Adipose tissue (tissue), 3 donors: ENCODE measurements around the gene MCC. TPM values are rescaled to one million over a fixed set of nuclear protein-coding genes. Genes with fewer than 3 reads are reported as not detected.

Source experiments
- H3K27ac ChIP-seq: one replicate; pipeline ENCODE4 v1.5.1; 2013; ENCODE audit warnings: low read depth, low read length
- WGBS, 3 donors: extraction: QIAGEN DNeasy Blood & Tissue Kit; methylation state at CpG; one replicate each; pipeline ENCODE4 v1.1.7; 2013; 5-methylcytosine and 5-hydroxymethylcytosine counted together
- polyA plus RNA-seq, 3 donors: library from polyadenylated mRNA; stranded (reverse); fragments of 200-250 nt; gene quantifications; one replicate each; pipeline ENCODE4 v1.2.3, GENCODE V29; 2013
- donor health status: healthy with polysubstance abuse.
- donor health status: Bipolar disorder and iron deficiency.
- donor health status: healthy.

MCC gene
- polyA plus RNA-seq, 3 donors = 2.2 to 8.0 (median 8.0) TPM

DNA sequence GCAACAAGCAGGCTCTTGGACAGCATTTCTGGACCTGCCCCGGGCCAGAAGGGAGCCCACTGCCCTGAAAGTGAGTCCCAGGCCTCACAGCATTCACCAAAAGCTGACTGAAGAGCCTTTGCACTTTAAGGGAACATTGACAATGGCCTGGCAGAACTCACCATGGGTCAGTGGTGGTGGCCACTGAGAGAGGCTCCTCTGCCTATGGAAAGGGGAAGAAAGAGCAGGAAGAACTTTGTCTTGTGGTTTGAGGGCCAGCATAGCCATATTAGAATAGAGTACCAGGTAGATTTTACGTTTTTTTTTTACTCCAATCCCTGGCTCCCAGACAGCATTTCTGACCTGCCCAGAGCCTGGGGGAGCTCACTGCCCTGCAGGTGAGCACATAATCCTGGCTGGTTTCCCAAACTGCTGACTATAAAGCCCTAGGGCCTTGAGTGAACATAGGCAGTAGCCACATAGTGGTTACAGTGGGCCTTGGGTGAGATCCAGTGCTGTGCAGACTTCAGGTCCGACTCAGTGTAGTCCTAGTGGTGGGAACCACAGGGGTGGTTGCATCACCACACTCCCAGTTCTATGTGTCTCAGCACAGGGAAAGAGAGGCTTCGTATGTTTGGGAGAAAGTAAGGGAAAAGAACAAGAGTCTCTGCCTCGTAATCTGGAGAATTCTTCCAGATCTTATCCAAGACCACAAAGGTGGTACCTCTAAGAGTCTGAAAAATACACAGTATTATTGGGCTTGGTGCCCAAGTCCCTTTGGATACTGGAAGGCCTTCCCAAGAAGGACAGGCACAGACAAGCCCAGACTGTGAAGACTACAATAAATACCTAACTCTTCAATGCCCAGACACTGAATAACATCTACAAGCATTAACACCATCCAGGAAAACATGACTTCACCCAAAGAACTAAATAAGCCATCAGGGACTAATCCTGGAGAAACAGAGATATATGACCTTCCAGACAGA, 143.0 kb downstream of the MCC start:
- 81 to 87% (median 84%) methylated on average over 5 of the region's 5 CpGs for WGBS, 3 donors
- no peak overlapping the region for H3K27ac ChIP-seq

DNA sequence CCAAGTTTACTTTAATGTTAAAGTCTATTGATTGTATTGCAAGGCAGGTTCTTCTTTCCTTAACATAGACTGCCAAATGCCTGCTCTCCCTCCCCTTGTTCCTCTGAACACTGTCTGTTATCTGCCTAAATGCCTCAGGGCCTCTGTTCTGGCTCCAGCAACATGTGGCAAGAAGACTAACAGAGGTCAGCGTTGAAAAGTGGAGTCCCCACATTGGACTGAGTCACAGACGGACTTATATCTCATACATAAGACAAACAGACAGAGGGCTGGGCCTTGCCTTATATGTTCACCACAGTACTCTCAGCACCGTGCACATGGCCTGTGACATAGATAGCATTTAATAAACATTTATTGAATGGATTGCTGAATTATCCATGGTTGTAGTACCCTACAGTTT, 144.9 kb downstream of the MCC start:
- H3K27ac ChIP-seq = no peak overlapping the region
- 70 to 82% (median 77%) methylated on average over 3 of the region's 3 CpGs for WGBS, 3 donors

DNA sequence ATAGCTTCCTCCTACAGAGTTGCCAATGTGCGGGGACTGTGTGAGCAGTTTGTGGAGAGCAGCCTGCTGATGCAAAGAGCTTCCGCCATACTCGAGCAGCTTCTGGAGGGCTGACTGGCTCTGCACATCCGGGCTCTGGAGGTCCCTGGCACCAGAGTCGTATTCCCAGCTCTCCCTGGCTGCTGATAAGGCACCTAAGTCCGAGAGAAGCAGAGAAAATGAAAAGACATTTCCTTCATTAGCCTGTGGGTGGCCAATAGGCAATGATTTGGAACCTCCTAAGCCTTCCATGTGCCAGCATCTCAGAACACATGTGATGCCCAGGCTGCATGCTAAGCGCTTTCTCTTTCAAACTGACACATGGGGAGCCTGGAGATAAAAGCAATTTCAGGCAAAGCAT, 147.7 kb downstream of the MCC start:
- H3K27ac ChIP-seq = no peak overlapping the region
- 68 to 86% (median 73%) methylated on average over 7 of the region's 7 CpGs for WGBS, 3 donors

DNA sequence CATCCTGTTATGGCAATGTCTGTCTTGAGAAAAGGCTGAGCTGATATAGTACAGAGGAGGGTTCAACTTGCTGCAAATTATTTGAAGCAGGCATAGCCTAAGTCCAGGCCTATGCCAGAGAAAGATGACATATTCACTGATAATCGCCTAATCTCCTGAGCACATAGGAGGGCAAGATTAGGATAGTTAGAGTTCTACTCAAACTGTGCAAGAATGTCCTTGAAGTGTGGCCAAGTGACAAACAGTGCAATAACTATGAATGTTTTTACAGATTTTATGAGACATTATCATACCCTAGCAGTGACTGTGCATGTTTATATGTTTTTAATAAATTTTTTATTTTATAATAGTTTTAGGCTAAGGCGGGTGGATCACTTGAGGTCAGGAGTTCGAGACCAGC, 149.6 kb downstream of the MCC start:
- H3K27ac ChIP-seq = no peak overlapping the region
- 52 to 85% (median 84%) methylated on average over 3 of the region's 3 CpGs for WGBS, 3 donors

DNA sequence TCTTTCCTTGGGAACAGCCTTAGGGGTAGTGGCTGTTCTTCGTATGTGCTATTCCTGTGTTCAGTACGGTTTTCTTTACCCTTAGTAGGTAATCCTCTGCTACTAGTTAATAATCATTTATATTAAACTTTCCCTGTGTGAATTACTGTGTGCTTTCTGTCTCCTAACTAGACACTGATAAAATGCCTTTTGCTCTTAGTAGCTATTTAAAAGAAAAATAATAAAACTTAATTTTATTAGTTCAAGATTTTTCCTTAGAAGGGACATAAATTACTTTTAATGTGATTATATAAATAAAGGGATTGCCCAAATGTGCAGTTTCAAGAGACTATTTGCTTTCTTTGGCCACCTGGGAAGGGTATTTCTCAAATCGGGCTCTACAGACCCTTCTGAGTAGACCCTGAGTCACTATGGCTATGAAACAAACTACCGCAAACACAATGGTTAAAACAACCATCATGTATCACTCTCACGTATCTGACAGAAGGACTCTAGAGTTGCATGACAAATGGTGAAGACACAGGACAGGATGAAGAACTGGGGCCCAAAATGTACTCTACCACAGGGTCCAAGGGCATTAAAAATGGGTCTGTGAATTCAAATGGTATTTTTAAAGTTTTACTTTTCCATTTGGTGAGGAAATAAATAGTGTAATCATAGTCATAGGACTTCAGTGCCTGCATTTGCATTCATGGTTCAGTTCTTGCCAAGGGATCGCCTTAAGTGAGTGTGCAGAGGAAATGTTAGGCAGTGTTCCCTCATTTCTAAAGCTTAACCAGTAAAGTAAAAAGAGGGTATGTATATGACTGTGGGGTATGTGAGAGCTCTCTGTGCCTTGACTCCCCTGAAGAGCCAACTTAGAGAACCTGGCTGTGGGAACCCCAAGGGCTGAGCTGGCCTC, 150.5 kb downstream of the MCC start:
- H3K27ac ChIP-seq = no peak overlapping the region
- 85 to 87% (median 85%) methylated on average over 6 of the region's 6 CpGs for WGBS, 3 donors

DNA sequence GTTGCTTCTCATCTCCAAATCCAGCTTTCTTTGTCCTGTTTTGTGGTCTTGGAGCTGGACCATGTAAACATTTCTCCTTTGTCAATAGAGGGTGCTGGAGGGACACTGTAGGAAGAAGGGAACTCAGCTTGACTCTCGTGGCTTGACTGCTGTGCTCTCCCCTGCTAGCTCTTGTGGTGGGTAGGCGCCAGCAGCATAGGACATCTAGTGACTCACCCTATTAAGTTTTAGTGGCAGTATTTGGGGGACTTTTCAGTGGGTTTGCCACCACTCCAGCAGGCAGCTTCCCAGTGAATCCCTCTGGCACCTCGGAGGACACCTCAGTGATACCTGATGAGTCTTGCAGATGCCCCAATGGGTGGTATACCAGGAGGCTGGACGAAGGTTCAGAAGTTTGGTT, 151.3 kb downstream of the MCC start:
- 45 to 67% (median 50%) methylated on average over 4 of the region's 4 CpGs for WGBS, 3 donors
- H3K27ac ChIP-seq = no peak overlapping the region

DNA sequence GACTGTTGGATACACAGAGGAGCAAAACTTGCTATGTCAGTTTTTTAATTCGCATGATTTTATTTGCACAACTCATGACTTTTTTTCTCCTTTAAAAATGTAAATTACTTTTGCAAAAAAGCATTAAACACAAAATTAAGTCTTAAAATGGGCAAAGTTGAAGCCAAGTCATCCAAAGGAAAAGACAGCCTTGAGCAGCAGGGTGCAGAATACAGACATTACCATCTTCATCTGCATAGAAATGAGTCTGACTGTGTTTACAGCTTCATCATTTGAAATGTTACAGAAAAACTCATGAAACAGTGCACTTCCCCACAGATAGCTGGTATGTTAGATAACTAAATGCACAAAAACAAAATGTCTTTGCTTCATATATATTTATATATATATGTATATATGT, 154.8 kb downstream of the MCC start:
- no peak overlapping the region for H3K27ac ChIP-seq
- 66 to 90% (median 88%) methylated on average over 1 of the region's 1 CpG for WGBS, 3 donors

DNA sequence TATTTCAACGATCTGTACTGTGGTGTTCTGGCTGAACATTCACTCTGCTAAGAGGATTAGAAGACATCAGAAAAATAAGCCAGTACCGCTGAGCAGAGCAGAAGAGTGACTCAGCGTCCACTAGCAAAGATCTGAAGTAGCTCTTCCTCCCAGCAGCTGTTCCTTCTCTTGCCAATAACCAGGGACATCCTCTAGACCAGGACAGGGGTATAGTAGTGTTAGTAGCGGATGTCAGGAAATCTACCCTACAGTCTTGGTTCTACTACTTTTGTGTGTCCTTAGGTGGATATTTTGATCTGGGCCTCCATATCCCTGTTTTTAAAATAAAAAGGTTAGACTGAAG, 157.1 kb downstream of the MCC start:
- WGBS, 3 donors = 50 to 70% (median 50%) methylated on average over 4 of the region's 4 CpGs
- no peak overlapping the region for H3K27ac ChIP-seq

DNA sequence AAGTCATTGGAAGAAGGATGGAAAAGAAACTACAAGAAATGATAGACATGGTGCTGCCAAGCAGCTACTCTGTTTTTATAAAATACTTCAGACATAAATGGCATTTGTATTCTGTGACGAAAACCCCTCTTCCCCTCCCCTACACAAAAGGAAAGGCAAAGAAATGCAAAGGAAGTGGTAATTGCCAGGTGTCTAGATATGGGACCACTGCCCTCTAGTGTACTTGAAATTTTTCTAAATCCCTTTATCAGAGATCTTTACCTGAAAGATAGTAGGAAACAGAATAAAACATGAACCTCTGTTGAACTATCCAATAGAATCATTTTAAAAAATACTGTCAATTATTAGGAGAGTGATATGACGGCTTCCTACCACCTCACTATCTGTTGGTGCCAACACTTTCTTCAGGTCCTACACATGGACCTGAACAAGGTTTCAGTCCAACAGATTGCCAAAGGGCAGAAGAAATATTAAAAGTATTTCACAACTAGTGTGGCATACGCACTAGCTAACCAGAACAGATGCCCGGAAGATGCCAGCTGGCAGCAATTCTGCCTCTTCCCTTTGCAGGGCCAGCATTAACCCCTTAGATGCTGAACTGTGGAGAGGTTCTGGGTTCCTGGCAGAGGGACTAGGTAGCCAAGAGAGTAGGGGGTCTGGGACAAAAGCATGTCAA, 157.6 kb downstream of the MCC start:
- WGBS, 3 donors = 6 to 12% (median 10%) methylated on average over 4 of the region's 4 CpGs
- no peak overlapping the region for H3K27ac ChIP-seq

DNA sequence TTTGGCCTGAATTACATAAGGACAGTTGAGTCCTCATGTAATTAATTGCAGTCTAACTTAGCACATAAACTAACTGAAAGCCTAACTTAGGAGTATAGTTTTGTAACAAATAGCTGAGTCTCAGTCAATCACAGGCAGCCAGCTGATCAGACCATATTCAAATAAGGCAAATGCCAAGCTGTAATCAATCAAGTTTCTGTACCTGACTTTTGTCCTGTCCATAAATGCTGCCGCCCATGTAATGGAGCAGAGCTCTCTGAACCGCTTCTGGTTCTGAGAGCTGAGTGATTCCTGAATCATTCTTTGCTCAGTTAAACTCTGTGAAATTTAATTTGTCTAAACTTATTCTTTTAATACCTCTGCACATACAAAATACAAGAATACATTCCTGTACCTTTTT, 158.3 kb downstream of the MCC start:
- WGBS, 3 donors = 48 to 69% (median 68%) methylated on average over 2 of the region's 2 CpGs

DNA sequence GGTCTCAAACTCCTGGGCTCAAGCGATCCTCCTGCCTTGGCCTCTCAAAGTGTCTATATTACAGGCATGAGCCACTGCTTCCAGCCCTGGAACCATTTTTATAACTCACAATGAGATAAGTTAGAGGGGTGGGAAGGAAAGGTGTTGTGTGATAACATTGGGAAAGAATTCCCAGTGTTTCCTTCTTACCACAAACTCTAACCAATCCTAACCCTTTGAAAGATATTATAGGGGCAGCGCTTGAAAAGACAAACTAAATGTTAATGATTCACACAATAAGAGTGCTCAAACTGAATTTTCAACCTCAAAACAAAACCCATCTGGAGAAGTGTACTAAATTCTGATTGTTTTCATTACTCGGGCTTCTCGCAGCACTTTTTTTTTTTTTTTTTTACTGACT, 163.2 kb downstream of the MCC start:
- H3K27ac ChIP-seq = no peak overlapping the region
- WGBS, 3 donors = 79 to 96% (median 92%) methylated on average over 4 of the region's 4 CpGs

More for the DNA sequence above, 158.3 kb downstream of the MCC start:
- no peak overlapping the region for H3K27ac ChIP-seq

DNA sequence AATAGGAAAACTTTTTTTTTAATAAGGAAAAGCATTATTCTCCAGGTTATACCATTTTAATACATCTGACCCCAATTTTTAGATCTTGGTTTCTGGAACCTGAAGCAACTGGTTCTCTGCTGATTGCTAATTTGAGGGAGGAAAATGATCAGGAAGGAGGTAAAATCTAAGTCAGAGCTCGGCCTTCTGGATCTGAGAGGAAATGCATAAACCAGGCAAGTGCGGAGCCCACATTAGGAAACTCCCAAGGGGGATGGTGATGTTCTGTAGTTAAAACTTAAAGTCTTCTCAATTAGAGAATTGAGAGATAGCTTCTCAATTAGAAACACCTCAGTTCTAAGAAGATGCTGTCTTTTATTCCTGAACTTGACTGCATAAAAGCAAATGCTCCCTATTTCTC, 167.0 kb downstream of the MCC start:
- WGBS, 3 donors = 32 to 91% (median 34%) methylated on average over 2 of the region's 2 CpGs
- no peak overlapping the region for H3K27ac ChIP-seq

DNA sequence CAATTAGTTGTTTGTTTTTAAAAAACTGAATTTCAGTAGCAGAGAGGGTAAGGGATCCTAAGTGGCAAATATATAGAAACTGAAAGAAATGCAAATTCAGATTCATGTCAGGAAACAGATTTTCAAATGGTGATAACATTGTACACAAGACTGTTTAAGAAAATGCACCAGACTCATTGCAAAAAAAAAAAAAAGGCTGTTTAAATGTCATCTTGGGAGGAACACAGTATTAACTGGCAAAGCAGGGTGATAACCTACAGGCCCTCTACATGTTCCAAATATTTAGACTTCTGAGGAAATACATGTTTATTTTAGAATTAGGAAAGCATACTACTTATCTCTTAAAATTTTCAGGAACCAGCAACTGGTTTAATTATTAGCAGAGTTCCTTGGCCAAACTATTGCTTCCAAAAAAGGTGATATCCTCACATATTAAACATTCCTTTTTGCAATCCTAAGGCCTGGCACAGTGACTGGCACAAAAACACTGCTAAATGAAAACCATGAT, 167.9 kb downstream of the MCC start:
- no peak overlapping the region for H3K27ac ChIP-seq

DNA sequence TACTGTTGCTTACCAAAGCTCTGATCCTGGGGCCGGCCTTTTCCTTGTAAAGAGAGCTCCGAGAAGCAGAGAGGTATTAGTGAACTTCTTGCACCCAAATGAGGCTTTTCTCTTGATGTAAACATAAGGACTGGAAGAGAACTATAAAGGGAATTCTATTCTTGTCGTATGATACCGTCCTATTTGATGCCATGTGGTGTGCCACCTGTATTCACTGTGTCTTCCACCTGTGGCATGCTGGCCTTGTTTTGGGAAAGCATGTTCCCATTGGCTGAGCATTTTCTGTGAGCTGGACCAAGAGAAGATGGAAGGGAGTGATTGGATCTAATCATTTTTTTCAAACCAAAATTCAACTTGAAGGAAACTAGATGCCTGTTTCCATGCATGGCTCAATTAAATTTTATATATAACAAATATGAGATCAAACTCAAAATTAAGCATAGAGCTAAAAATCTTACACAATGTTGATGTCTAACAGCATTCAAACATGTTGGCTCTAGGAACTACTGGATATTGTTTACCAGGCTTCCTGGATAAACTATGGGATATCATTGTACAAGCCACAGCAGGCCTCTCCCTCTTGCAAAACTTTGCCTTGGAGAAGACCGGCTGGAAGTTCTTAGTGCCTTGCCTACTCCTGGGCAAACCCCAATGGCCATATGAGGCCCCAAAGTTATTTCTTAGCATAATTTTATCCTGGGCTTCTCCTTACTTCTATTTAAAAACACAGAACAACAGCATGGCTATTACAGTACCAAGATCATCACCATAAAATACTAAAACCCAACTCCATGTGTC, 168.8 kb downstream of the MCC start:
- no peak overlapping the region for H3K27ac ChIP-seq
- 91 to 97% (median 96%) methylated on average over 5 of the region's 5 CpGs for WGBS, 3 donors

DNA sequence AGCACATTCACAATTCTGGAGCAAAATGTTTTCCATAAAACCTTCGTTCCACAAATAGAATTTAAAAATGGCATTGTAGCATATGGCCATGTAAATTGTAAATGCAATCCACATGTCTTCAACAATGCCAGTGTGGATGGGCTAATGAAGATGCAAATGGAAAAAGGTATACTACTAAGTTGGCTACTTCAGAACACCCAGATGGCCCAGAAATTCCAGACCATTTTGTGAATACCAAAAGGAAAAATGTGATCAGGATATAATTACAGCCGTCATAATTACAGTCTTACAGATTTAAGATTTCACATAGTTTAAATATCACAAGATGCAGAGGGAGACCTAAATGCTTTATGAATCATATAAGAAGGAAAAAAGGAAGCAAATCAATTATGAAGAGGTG, 170.6 kb downstream of the MCC start:
- no peak overlapping the region for H3K27ac ChIP-seq
- WGBS, 3 donors = 93% methylated on average over 2 of the region's 2 CpGs

DNA sequence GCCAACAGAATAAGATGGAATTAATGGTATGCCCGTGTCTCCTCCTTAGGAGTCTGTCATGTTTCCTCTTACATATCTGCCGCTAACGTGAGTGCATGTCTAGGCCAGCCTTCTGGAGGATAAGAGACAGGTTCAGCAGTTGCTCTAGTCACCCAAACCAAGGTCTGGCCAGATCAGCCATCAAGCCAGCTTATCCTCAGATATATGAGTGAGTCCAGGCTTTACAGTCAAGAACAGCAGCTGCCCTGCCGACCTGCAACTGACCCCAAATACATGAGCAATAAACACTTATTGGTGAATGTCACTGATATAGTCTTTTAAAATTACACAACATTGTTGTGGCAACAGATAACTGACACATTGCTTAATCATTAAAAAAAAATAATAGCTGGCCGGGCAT, 177.0 kb downstream of the MCC start:
- no peak overlapping the region for H3K27ac ChIP-seq
- 81 to 89% (median 86%) methylated on average over 5 of the region's 5 CpGs for WGBS, 3 donors

DNA sequence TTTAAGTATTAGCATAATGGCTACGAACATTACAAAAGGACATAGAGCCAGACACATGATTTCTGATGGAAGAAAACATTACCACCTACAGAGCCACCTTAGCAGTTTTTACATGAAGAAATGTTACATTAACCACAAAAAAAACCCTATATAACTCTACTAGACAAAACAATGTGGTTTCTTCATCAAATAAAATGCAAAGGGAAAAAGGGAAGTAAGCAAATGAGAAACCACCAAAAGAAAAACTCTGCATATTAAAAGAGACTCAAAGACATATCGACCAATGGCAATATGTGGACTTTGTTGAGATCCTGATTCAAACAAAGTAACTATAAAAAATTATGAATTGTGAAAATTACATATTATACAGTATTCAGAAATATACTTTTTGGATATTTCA, 186.1 kb downstream of the MCC start:
- H3K27ac ChIP-seq = no peak overlapping the region
- 73 to 81% (median 78%) methylated on average over 2 of the region's 2 CpGs for WGBS, 3 donors

DNA sequence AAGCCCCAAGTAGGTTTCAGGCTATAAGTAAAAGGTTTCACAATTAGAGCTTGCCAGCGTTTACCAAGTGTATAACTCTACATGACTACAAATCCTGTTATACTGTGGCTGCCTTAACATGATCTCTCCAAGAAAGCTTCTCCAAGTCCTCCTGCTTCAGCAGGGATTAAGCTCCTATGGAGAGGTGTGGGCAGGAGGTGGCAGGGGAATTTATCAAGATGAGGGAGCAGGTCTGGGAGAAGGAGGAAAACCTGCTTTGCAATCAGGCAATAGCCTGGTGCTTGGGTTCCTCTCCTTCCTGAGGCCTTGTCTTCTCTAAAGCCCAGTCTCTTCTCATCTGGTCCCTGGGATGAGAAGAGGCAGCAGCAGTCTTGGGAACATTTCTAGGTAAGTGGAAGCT, 188.7 kb downstream of the MCC start:
- 94 to 100% (median 99%) methylated on average over 1 of the region's 1 CpG for WGBS, 3 donors
- H3K27ac ChIP-seq = no peak overlapping the region
